OCI-LY3 (cell line): ENCODE data around the gene CABLES1.

ENCODE experiments used
- H2AFZ ChIP-seq: fragments of 200-600, 300-600 bp; shearing (Covaris generic); 2 replicates; pipeline ENCODE4 v1.6.0; 2014; ENCODE audit warnings: antibody characterized with exemption, low read depth, low read length
- H3K27ac ChIP-seq: fragments of 200-600, 300-600 bp; sonication (generic); 2 replicates; pipeline ENCODE4 v1.5.1; 2014; ENCODE audit warnings: mild to moderate bottlenecking, low read length, moderate library complexity, mixed read lengths
- H3K27me3 ChIP-seq: fragments of 200-600, 300-600 bp; sonication (generic); 2 replicates; pipeline ENCODE4 v1.6.1; 2014; ENCODE audit warnings: low read depth, low read length, mixed read lengths
- H3K36me3 ChIP-seq: fragments of 200-600, 300-600 bp; sonication (generic); replicated peaks from 2 replicates; pipeline ENCODE3; 2014; ENCODE audit warnings: low read depth, low read length, mixed read lengths
- H3K4me1 ChIP-seq: fragments of 300-600, 200-600 bp; sonication (generic); 2 replicates; pipeline ENCODE4 v1.6.1; 2014; ENCODE audit warnings: low read length, mixed read lengths
- H3K4me2 ChIP-seq: fragments of 200-600, 300-600 bp; sonication (generic); 2 replicates; pipeline ENCODE4 v1.6.1; 2014; ENCODE audit warnings: low read length, mixed read lengths
- H3K4me3 ChIP-seq: fragments of 300-600, 200-600 bp; sonication (generic); 2 replicates; pipeline ENCODE4 v1.5.1; 2014; ENCODE audit warnings: antibody characterized with exemption, mild to moderate bottlenecking, low read length, moderate library complexity
- H3K79me2 ChIP-seq: fragments of 300-600, 200-600 bp; shearing (Covaris generic); 2 replicates; pipeline ENCODE4 v1.6.1; 2014; ENCODE audit warnings: mild to moderate bottlenecking, low read length, mixed read lengths
- H3K9ac ChIP-seq: fragments of 300-600, 200-600 bp; shearing (Covaris generic); 2 replicates; pipeline ENCODE4 v1.6.0; 2014; ENCODE audit warnings: mild to moderate bottlenecking, low read length, moderate library complexity
- H3K9me3 ChIP-seq: fragments of 200-600, 300-600 bp; shearing (Covaris generic); 2 replicates; pipeline ENCODE4 v1.6.1; 2014; ENCODE audit warnings: low read length, mixed read lengths; ENCODE audit not compliant: insufficient read depth
- H4K20me1 ChIP-seq: fragments of 200-600, 300-600 bp; sonication (generic); 2 replicates; pipeline ENCODE4 v1.6.1; 2016; ENCODE audit warnings: low read length, mixed read lengths; ENCODE audit not compliant: insufficient read depth
- CTCF ChIP-seq: fragments of 200-600, 300-600 bp; sonication (generic); IDR thresholded peaks from 2 replicates; pipeline ENCODE4 v1.5.1; 2014; ENCODE audit warnings: antibody characterized with exemption, low read length, low read depth
- EZH2phosphoT487 ChIP-seq: fragments of 200-600 bp; shearing (Covaris generic); IDR thresholded peaks from 2 replicates; pipeline ENCODE4 v1.6.1; 2018; ENCODE audit warnings: antibody characterized with exemption, mixed run types, low read depth

Gene CABLES1

DNA sequence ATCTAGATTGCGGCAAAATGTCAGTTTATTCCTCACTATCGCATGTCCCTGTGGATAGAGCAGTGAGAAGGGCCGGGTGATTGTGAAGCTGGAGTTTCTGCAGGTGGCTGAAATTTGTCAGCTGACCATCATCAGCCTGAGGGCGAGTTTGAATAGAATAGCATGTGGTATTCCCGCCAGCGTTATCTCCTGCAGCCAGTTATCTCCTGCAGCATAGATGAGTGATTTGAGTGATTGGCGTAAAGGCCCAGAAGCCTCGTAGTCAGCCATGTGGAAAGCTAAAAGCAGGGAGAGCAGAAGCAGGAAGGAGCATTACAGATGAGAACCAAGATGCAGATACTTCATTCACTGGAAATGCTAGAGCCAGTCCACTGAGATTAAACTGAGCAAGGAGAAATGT, 65.5 kb downstream of the CABLES1 start:
- Histone ChIP-seq H4K20me1 (no peaks in the 10 kb centered on the region), H3K27me3 (no peaks in the 10 kb centered on the region), H3K36me3 (peaks cover 60% of the 10 kb centered on the region), H3K4me2 (no peak overlapping the region), H2AFZ (no peak overlapping the region), H3K79me2 (no peaks in the 10 kb centered on the region), H3K27ac (no peak overlapping the region), H3K9me3 (peaks cover 6% of the 10 kb centered on the region; the same call in 1 of the 2 replicates), H3K4me3 (no peak overlapping the region), H3K9ac (no peak overlapping the region), H3K4me1 (peaks cover 9% of the 10 kb centered on the region)
- TF ChIP-seq CTCF (no peak), EZH2phosphoT487 (no peak)

DNA sequence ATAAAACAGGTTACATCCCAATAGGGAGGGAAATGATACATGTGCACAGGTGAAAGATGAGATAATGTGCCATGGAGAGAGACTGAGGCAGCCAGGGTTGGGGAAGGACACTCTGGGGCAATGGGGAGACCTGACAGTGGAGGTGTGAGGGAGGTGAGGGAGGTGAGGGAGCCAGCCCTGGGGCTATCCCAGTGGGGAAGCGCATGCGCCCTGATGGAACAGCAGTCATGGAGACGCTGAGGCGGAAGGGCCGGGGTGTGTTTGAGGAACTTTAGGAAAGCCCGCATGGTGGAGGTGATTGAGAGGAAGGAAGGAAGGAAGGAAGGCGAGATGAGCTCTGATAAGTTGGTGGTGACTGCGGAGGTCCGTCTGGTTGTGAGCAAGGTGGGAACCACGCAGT, 66.5 kb downstream of the CABLES1 start:
- no peak overlapping the region for H3K27ac ChIP-seq
- TF ChIP-seq EZH2phosphoT487, result no peak
- TF ChIP-seq CTCF, result no peak
- H4K20me1 ChIP-seq, result no peaks in the 10 kb centered on the region
- no peaks in the 10 kb centered on the region for H3K27me3 ChIP-seq
- no peak overlapping the region for H3K4me2 ChIP-seq
- peaks cover 60% of the 10 kb centered on the region for H3K36me3 ChIP-seq
- peaks cover 6% of the 10 kb centered on the region; the same call in 1 of the 2 replicates for H3K9me3 ChIP-seq
- peaks cover 9% of the 10 kb centered on the region for H3K4me1 ChIP-seq
- H2AFZ ChIP-seq, result no peak overlapping the region
- H3K4me3 ChIP-seq, result no peak overlapping the region
- no peaks in the 10 kb centered on the region for H3K79me2 ChIP-seq
- no peak overlapping the region for H3K9ac ChIP-seq

DNA sequence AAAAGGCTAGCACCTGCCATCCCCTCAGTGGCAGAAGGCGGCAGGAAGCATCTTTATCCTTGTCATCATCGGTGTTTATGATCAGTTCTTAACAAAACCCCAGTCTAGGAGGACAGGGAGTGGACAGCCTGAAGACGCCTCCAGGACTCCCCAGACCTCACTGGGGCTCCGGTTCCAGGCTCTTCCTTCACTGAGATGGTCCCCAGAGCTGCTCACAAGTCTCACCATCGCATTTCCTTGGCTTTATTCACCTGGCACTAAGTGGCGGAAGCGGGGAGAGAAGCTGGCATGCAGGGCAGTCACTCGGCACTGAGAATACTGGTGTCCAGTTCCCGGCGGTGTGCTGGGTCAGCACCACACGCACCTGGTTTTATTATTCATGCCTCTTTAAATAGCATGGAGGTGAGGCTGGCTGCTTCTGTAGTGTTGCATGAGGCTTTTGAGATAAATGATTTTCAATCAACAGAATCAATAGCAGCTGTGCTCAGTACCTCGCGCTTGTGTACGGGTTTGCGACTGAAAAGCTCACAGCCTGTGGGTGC, 68.7 kb downstream of the CABLES1 start:
- Histone ChIP-seq H3K27ac (no peak overlapping the region), H3K4me3 (no peak overlapping the region), H3K27me3 (no peaks in the 10 kb centered on the region), H3K4me2 (no peak overlapping the region), H2AFZ (no peak overlapping the region), H3K79me2 (no peaks in the 10 kb centered on the region), H3K9me3 (peaks cover 6% of the 10 kb centered on the region; the same call in 1 of the 2 replicates), H3K4me1 (peaks cover 9% of the 10 kb centered on the region), H3K36me3 (peaks cover 61% of the 10 kb centered on the region), H3K9ac (no peak overlapping the region), H4K20me1 (no peaks in the 10 kb centered on the region)
- TF ChIP-seq EZH2phosphoT487 (no peak), CTCF (no peak)

DNA sequence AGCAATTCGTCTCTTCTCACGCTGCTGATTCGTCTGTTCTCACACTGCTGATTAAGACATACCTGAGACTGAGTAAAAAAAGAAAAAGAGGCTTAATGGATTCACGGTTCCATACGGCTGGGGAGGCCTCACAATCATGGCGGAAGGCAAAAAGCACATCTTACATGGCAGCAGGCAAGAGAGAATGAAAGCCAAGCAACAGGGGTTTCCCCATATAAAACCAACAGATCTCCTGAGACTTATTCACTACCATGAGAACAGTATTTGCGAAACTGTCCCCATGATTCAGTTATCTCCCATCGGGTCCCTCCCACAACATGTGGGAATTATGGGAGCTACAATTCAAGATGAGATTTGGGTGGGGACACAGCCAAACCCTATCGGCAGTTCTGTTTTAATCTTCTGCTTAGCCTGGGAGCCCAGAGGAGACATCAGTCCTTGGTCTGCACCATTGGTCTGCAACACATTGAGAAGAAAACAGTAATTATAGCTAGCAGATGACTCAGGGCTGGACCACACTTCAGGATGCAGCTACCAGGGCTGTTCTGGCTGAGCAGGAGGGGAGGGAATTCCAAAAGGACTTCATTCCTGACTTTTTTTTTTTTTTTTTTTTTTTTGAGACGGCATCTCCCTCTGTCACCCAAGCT, 69.4 kb downstream of the CABLES1 start:
- no peak overlapping the region for H2AFZ ChIP-seq
- H3K27ac ChIP-seq, result no peak overlapping the region
- TF ChIP-seq EZH2phosphoT487 (no peak), CTCF (no peak)
- peaks cover 6% of the 10 kb centered on the region; the same call in 1 of the 2 replicates for H3K9me3 ChIP-seq
- H3K4me2 ChIP-seq, result no peak overlapping the region
- H3K79me2 ChIP-seq, result no peaks in the 10 kb centered on the region
- H3K36me3 ChIP-seq, result peaks cover 66% of the 10 kb centered on the region
- H3K4me3 ChIP-seq, result no peak overlapping the region
- H3K27me3 ChIP-seq, result no peaks in the 10 kb centered on the region
- H4K20me1 ChIP-seq, result no peaks in the 10 kb centered on the region
- H3K9ac ChIP-seq, result no peak overlapping the region
- peaks cover 9% of the 10 kb centered on the region for H3K4me1 ChIP-seq
